HG02678 (cell line): ENCODE measurements around the gene SPINK1.
"Not testable (repeated sequence)": the region's sequence is repeated elsewhere in the genome, so short reads cannot be mapped to it uniquely, and the experiment has no call there.

Experiments
- ATAC-seq: cut with Tn5 transposase; IDR thresholded peaks from one replicate; pipeline ENCODE4 v1.9.1; 2021; ENCODE audit warnings: mild to moderate bottlenecking, moderate library complexity; ENCODE audit not compliant: unreplicated experiment

SPINK1 gene

DNA sequence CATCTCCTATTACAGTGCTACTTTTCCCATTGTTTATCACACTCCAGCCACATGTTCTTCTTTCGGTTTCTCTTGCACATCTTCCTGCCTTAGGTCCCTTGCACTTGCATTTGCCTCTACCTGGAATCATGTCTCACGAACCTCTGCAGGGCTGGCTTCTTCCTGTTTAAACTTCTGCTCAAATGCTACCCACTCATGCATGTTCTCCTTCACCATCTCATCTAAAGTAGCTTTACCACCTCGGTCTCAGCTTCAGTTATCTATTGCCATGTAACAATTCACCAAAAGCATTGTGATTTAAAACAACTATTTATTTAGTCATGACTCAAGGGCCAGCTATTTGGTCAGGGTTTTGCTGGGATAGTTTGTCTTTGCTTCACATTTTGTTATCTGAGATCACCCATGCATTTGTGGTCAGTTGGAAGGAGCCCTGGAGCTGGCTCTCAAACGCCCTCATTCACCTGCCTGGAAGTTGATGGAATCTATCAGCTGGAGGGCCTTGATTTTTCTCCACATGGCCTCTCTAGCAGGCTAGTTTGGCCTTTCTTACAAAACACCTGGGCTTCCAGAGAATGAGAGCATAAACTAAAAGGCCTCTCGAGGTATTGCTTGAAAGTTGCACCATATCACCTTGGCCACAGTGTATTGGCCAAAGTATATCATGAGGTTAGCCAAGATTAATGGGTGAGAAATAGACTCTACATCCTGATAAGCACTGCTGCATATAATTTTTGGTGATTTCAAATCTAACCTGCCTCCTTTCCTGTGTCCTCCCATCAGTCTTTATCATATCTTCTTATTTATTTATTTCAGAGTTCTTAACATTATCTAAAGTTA is 21.4 kb downstream of the SPINK1 start:
- no peak for ATAC-seq

DNA sequence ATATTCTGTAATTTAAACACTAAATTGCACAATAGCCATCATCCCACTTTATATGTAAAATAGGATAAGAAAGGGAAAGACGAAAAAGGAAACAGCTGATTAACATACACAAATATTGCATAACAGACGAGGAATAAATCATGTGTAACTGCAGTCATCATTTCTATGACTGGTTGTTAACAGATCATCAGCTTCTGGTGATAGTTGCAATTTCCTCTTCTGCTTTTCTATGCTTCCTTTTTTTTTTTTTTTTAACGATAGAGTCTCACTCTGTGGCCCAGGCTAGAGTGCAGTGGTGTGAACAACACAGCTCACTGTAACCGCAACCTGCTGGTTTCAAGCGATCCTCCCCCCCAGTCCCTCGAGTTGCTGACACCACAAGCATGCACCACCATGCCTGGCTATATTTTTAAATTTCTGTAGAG is 26.4 kb downstream of the SPINK1 start:
- ATAC-seq = peak; percentile 67

DNA sequence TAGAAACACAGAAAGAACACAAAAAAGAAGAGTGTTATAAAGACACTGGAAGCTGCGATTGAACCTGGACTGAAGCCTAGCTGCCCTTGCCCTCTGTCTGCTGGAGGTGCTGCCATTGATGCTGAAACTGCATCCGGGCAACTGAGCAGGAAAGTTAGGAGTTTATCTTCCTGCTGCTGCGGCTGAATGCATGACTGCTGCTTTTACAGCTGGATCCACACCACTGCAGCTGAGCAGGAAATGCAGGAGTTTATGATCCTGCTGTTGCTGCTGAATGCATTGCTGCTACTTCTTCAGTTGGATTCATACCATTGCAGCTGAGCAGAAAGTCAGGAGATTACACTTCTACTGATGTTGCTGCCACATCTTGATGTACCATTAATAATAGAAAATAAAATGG is 27.1 kb downstream of the SPINK1 start:
- no peak for ATAC-seq

DNA sequence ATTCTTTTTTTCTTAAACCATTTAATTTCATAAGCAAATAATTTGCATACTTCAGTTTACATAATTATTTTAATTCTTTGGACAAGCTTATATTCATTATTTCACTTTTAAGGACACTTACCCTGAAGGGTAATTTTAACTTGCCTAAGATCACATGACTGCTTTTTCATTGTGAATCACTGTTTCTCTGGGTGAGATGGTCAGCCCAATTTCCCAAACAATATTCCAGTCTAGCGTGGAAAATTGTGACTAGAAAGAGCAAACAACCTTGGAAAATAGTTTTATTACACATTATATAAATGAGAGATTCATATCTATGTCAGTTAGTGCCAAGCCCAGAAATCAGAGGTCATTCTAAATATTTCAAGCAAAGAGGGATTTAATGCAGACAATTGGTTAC is 27.5 kb downstream of the SPINK1 start:
- no peak for ATAC-seq

DNA sequence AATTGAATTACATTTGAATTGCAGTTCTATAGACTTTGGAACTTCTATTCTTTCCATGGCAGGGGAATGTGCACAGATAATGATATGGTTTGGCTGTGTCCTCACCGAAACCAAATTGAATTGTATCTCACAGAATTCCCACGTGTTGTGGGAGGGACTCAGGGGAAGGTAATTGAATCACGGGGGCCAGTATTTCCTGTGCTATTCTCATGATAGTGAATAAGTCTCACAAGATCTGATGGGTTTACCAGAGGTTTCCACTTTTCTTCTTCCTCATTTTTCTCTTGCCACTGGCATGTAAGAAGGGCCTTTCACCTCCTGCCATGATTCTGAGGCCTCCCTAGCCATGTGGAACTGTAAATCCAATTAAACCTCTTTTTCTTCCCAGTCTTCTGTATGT is 28.3 kb downstream of the SPINK1 start:
- not testable (repeated sequence) for ATAC-seq

DNA sequence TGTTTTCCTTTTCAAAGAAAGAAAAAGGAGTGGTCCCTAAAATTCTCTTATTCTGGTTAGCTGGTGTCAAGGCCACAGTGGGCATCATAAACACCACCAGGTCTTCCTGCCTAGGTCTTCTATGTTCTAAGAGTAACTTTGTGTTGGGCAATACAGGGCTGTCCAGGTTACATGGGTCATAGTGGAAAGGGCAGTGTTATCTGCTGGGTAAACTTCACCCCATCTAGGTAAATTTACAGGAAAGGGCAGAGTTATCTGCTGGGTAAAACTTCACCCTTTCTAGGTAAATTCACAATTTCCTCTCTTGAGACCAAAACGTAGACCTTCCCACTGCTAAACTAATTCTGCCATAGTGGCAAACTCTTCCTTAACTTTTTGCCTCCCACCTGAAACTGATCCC is 30.0 kb downstream of the SPINK1 start:
- no peak for ATAC-seq

DNA sequence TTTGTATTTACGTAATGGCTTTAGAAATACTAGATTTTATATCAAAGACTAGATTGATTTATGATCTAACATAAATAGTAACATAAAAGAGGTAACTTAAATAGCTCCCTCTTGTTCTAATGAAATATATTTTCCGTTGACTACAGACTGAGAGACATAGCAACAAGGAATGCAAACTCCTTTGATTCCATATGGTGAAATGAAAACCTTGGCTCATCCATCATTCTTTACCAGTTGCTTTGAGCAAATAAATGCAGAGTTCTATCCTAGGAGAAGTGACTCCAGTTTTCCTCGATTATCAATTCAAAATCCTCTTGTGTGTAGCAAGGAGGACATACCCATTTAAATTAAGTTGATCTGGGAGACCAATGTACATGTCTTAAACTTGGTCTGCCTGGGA is 31.0 kb downstream of the SPINK1 start:
- no peak for ATAC-seq

DNA sequence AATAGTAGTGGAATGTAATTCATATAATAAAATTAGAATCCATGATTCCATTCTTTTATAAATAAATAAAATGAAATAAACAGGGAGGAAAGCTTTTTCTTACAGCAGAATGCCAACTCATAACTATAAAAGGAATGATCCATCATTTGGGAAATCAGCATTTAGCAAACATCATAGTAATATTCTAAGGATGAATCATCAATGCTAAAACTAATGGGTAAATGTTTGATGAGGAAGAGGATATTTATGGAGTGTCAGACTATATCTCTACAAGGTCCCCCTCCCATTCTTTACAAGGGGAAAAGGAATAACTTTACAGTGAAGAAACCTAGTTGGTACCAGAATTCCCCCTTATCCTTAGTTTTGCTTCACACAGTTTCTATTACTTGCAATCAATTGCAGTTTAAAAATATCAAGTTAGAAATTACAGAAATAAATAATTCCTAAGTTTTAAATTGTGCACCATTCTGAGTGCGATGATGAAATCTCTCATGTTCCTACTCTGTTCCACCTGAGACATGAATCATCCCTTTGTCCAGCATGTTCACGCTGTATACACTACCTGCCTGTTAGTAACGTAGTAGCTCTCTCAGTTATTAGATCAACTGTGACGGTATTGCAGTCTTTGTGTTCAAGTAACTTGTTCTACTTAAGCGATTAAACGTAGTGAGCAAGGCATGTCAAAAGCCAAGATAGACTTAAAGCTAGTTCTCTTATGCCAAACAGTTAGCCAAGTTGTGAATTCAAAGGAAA is 34.7 kb downstream of the SPINK1 start:
- no peak for ATAC-seq

DNA sequence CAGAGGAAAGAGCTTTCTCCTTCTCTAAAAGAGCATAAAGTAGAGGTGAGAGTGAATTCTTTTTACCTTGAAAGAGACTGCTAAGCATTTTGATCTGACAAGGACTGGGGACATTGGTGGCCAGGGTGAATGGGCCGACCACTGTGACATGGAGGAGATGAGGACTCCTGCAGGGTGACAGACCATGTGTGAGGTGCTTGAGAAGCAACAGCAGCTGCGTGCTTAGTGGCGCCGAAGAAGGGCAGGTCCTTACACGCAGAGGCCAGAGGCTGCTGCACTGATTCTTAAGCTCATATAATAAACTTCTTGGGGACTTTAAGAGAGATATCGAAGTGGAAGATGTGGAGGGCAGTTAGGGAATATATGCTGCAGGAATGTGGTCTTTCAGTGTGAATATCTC is 40.3 kb downstream of the SPINK1 start:
- no peak for ATAC-seq

DNA sequence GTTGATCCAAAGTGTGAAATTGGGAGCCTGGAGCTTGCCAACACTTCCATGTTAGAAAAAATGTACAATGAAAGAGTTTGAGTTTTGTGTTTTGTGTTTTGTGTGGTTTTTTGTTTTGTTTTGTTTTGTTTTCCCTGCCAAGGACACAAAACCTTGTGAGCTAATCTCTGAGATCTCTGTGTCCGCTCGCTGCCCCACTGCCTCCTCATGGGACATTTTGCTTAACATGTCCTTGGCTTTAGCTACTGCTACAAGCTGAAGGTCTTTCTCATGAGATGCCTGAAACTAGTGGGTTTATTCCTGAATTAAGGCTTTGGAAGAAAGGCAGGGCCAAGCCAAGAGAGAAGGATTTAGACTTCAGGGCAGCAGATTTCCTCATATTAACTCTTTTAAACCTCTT is 41.7 kb downstream of the SPINK1 start:
- no peak for ATAC-seq

DNA sequence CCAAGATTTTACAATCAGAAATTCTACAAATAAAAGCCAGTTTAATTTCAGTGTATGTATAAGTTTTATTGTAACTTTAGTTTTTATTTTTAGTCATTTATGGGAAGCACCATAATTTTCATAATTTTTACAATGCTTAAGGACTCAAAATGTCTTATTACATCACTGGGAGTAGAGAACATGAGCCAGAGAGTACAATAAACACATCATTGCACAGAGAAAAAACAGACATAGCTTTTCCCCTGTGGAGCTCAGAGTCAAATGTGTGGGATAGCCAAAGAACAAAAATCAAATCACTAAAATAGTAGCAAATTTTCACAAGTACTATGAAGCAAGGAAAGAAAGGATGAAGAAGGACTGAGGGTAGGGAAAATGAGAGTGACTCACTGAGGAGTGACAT is 43.4 kb downstream of the SPINK1 start:
- ATAC-seq = no peak

DNA sequence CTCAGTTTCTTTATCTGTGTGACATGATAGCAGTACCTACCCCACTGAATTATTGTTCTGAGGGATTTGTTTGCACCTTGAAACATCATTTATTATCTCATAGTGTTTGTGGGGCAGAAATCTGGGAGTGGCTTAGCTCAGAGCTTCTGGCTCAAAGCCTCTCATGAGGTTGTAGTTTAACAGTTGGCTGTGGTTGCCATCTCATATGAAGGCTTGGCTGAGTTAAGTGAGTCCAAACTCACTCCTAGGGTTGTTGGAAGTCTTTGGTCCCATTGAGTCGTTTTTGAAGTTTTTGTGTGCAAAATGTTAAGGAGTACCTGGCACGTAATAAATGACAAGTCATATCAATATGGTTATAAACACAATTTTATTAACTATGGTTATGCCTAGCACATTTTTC is 45.3 kb downstream of the SPINK1 start:
- ATAC-seq = no peak

DNA sequence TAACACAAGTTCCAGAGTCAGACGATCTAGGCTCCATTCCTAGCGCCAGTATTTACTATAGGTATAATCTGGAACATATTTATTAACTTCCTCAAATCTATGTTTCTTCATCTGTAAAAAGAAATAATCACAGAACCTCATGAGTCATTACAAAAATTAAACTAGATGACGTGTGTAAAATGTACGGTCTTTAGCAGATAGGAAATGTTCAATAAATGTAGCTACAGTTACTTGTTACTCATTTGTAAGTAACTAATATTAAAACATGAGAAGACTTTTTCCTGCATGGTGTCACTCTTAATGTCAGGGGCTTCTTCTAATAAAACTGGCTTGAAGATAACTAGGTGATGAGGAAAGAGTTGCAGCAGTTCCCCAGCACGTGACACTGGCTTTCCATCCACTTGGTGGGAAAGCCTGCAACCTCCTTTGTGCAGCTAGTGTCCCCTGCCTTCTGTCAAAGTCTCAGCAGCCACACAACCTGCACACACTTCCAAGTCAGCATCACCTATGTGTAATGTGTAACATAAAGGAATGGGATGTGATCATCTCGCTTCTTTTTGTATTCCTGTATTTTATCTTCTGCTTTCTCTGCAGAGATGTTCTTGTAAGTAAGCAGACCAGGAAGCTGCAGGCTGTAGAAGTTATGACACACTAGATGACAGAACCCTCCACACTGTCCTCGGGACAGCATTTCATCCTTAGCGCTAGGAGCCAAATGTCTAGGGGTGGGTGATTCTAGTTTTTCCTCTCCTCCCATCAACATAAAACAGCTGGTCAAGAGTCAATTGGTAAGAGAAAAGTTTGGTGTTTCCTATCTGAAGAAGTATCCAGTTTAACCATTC is 47.1 kb downstream of the SPINK1 start:
- ATAC-seq = no peak

DNA sequence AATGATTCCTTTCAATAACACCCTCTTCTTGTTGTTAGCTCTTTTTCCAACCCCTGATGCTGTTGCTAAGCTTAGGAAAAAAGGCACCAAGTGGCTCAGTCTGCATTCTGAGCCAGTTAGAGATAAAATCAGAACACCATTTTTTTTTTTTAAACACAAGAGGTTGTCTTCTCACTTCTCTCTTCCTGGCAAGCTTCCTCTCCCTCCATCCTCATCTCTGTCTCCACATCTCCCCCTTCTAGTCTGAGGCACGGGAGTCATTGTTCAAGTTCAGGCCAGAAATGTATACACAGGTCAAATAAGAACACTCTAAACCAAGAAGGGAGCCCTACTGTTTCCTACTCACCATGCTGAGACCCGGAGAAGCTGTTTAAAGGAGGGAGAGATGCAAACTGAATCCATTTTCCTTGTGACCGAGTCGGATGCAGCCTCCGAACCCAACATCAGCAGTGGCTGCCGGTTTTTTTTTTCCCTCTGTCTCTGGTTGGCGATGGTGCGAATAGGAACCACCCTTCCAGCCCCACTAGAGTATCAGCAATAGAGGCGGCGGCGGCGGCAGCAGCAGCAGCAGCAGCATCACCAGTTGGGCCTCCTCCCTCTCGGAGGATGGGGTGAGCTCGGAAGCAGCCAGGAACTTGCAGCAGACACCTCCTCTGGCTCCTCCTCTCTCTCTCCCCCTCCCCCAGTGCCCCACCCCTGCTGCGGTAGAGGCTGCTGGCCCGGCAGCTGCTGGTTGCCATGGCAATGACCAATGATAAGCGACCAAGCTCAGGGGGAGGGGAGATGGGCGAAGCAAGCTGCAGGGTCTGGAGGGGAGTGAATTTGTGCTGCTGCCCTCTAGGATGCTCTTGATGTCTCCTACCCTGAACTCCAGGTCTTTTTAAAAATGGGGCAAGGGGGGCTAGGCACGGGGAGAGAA is 49.1 kb downstream of the SPINK1 start, which contains the start of gene JAKMIP2:
Gene JAKMIP2, minus strand, starts transcription at position 619 of the 919 bp plus-strand sequence. CDS start 110,922 bp downstream, outside the sequence.
- peak; percentile 58 for ATAC-seq

DNA sequence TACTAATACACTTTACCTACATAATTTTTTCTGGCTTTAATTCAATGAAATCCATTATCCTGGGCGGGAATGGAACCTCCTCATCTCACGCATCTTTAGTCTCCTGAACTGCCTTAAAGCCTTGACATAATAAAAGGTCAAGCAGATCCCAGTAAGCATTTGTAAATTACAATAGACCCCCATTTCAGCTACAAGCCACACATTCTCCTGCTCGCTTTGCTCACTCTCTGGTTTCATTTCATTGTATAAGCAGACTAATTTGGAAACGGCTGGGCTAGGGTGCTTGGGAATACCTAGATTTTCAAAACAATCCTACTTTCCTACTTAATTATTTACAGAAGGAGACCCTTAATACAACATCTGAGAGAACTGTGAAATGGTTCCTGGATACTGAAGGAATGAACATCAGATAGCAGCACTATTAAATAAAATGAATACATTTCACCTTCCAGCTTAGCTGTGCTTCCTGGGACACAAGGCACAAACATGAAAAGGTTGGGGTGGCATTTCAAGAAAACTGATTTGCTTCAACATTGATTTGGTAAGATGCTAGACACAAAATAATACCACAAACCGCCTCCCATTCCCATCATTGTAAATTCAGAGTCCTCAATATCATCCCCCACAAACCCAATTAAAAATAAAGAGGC is 50.4 kb downstream of the SPINK1 start:
- no peak for ATAC-seq

DNA sequence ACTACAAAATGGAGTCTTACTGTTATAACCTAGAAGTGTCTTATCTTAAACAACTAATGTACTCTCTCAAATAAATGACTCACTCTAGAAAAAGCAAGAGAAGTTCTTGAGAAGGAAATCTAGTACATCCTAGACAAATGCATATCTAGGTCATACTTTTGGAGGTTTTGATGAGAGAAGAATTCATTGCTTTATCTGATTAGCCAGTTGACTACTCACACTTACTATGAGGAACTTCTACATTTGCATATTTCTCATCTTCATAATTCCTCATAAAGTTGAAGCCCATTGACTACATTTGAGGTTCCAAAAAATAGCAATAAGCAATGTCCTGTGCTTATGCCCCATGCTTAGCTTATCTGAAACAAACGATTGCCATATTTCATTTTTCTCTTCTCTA is 51.8 kb downstream of the SPINK1 start:
- ATAC-seq = no peak

DNA sequence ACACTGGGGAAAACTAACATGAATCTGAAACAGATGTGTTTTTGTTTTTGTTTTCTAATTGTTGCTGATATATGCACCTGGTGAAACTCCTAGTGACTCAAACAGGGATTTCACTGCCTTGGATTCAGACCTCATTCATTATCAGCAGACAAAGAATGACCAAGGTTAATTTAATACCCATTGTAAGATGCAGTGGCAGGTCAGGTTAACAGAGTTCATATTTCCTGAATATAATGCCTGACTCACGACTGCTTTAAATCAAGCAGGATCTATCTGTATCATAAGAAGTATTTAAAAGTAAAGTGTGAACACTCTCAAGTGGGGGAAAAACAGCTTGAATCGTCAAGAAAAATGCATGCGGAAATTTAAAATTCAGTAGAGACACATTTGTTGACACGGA is 54.5 kb downstream of the SPINK1 start:
- no peak for ATAC-seq
